Upper lobe of left lung (tissue), 6 donors: ENCODE data around the gene COA8. TPM values are rescaled to one million over a fixed set of nuclear protein-coding genes. Genes with fewer than 3 reads are reported as not detected.

Experiments used
- ATAC-seq, 2 donors: fragments of 200-7000 bp; cut with Tn5 transposase; one replicate each; pipeline ENCODE4 v1.9.1; 2022; ENCODE audit warnings: mild to moderate bottlenecking in 2 of 2, moderate library complexity in 2 of 2; ENCODE audit not compliant: low FRiP score in 2 of 2
- DNase-seq, 2 donors: peaks; one replicate each; pipeline ENCODE4 v3.0.0-alpha.2; 2019 to 2020
- H3K27ac ChIP-seq, 4 donors: fragments of 200-600 bp; sonication (generic); one replicate each; pipeline ENCODE4 v1.5.1; 2016 to 2019
- H3K27me3 ChIP-seq, 4 donors: fragments of 200-600 bp; sonication (generic); one replicate each; pipeline ENCODE4 v1.5.1; 2017 to 2019
- H3K36me3 ChIP-seq, 4 donors: fragments of 200-600 bp; sonication (generic); one replicate each; pipeline ENCODE4 v1.5.1; 2016 to 2019
- H3K4me1 ChIP-seq, 4 donors: fragments of 200-600 bp; sonication (generic); one replicate each; pipeline ENCODE4 v1.5.1; 2018 to 2019
- H3K4me3 ChIP-seq, 4 donors: fragments of 200-600 bp; sonication (generic); one replicate each; pipeline ENCODE4 v1.5.1; 2017 to 2019; ENCODE audit warnings: mild to moderate bottlenecking in 2 of 4, moderate library complexity in 1 of 4
- H3K9me3 ChIP-seq, 4 donors: fragments of 200-600 bp; sonication (generic); one replicate each; pipeline ENCODE4 v1.5.1; 2018 to 2019
- CTCF ChIP-seq, 6 experiments: fragments of 450-650 bp in 4 of 6; fragments of 200-600 bp in 2 of 6; sonication (generic) in 2 of 6; IDR thresholded peaks; one replicate each; pipeline ENCODE4 v1.5.1; 2016 to 2019; ENCODE audit warnings: antibody characterized with exemption in 6 of 6
- EP300 ChIP-seq, 4 donors: sonication (generic); formaldehyde crosslinking; IDR thresholded peaks; one replicate each; pipeline ENCODE4 v1.5.1; 2017; ENCODE audit warnings: antibody characterized with exemption in 4 of 4, control low read depth in 2 of 4
- POLR2A ChIP-seq, 4 donors: fragments of 450-650 bp; IDR thresholded peaks; one replicate each; pipeline ENCODE4 v1.5.1; 2016 to 2017; ENCODE audit warnings: antibody characterized with exemption in 4 of 4, mild to moderate bottlenecking in 2 of 4
- POLR2AphosphoS5 ChIP-seq, 2 donors: sonication (generic); formaldehyde crosslinking; IDR thresholded peaks; one replicate each; pipeline ENCODE4 v1.5.1; 2017; ENCODE audit warnings: antibody characterized with exemption in 2 of 2
- WGBS, 2 donors: methylation state at CpG; one replicate each; pipeline ENCODE4 v1.1.5; 2017 to 2018; 5-methylcytosine and 5-hydroxymethylcytosine counted together
- total RNA-seq, 6 donors: library from RNA; depleted of rRNA in 4 of 6; stranded (reverse); fragments of >200 nt in 4 of 6; gene quantifications; one replicate each; pipeline versions ENCODE4 v1.1.0 to v1.2.1, GENCODE V29; 2016 to 2021
- donor health status: DM: no; HTN: no; CAD: no; lungs with moderate emphysema.
- donor health status: DM: no; HTN: yes; CAD: no; lungs with severe emphysema.

Gene COA8
- total RNA-seq, 6 donors from 2014 or later = 12.6 to 38.3 (median 28.6) TPM

GRCh38 chr14:103541709-103542604, 20.8 kb upstream of the COA8 start:
- ATAC-seq (no peak), DNase-seq (peak; percentile 38 to 77)
- peak overlapping the region; percentile 84 to 91 (median 88) for H3K27ac ChIP-seq
- TF ChIP-seq CTCF (IDR thresholded peaks at IDR 0.05) (peak in 1 of 6 experiments; percentile 23), EP300 (IDR thresholded peaks at IDR 0.05) (no peak)
- peaks cover 49 to 70% (median 54%) of the 10 kb centered on the region in 4 donors for H3K4me1 ChIP-seq
- no peaks in the 10 kb centered on the region for H3K9me3 ChIP-seq
- WGBS, 2 donors = 68 to 70% methylated on average over 15 to 22 of the region's 33 CpGs
- no peaks in the 10 kb centered on the region for H3K36me3 ChIP-seq
- no peak overlapping the region for H3K4me3 ChIP-seq
- H3K27me3 ChIP-seq = no peaks in the 10 kb centered on the region

GRCh38 chr14:103542605-103543088, 20.1 kb upstream of the COA8 start:
- WGBS, 2 donors = 11 to 30% methylated on average over 5 to 18 of the region's 18 CpGs
- ATAC-seq (peak; percentile 13 to 25), DNase-seq (peak; percentile 75 to 86)
- Histone ChIP-seq H3K27ac (peak overlapping the region; percentile 84 to 91 (median 88)), H3K4me1 (peaks cover 49 to 71% (median 54%) of the 10 kb centered on the region in 4 donors), H3K36me3 (no peaks in the 10 kb centered on the region), H3K27me3 (no peaks in the 10 kb centered on the region), H3K4me3 (no peak overlapping the region), H3K9me3 (no peaks in the 10 kb centered on the region)
- TF ChIP-seq EP300 (IDR thresholded peaks at IDR 0.05) (no peak), POLR2AphosphoS5 (IDR thresholded peaks at IDR 0.05) (no peak), POLR2A (IDR thresholded peaks at IDR 0.05) (no peak), CTCF (IDR thresholded peaks at IDR 0.05) (no peak)

- Histone ChIP-seq H3K27ac (peak overlapping the region; percentile 84 to 91 (median 88)), H3K9me3 (no peaks in the 10 kb centered on the region), H3K27me3 (no peaks in the 10 kb centered on the region), H3K4me1 (peaks cover 49 to 71% (median 54%) of the 10 kb centered on the region in 4 donors), H3K36me3 (no peaks in the 10 kb centered on the region), H3K4me3 (no peak overlapping the region)
- TF ChIP-seq POLR2AphosphoS5 (IDR thresholded peaks at IDR 0.05) (no peak), POLR2A (IDR thresholded peaks at IDR 0.05) (no peak), EP300 (IDR thresholded peaks at IDR 0.05) (no peak), CTCF (IDR thresholded peaks at IDR 0.05) (no peak)
- 74 to 81% methylated on average over 7 to 9 of the region's 10 CpGs for WGBS, 2 donors
- ATAC-seq (no peak), DNase-seq (peak in 1 of 2 donors; percentile 75)
Observed at GRCh38 chr14:103543140-103543539, 19.6 kb upstream of the COA8 start.

- ATAC-seq = no peak
- WGBS, 2 donors = 45 to 70% methylated on average over 2 to 17 of the region's 19 CpGs
- TF ChIP-seq CTCF (IDR thresholded peaks at IDR 0.05) (no peak), POLR2A (IDR thresholded peaks at IDR 0.05) (no peak), POLR2AphosphoS5 (IDR thresholded peaks at IDR 0.05) (no peak), EP300 (IDR thresholded peaks at IDR 0.05) (no peak)
- Histone ChIP-seq H3K27me3 (no peaks in the 10 kb centered on the region), H3K4me1 (peaks cover 46 to 67% (median 51%) of the 10 kb centered on the region in 4 donors), H3K36me3 (no peaks in the 10 kb centered on the region), H3K9me3 (no peaks in the 10 kb centered on the region), H3K27ac (peak overlapping the region in 1 of 4 donors; percentile 87), H3K4me3 (no peak overlapping the region)
- DNase-seq = peak in 1 of 2 donors; percentile 74
Observed at GRCh38 chr14:103543721-103544387, 18.9 kb upstream of the COA8 start.
